Mucosa of descending colon (tissue), 3 donors: Measurements from ENCODE around the gene APOA4. TPM values are rescaled to one million over a fixed set of nuclear protein-coding genes. Genes with fewer than 3 reads are reported as not detected.

ENCODE experiments used
- ATAC-seq: fragments of 200-7000 bp; cut with Tn5 transposase; one replicate; pipeline ENCODE4 v1.9.1; 2020; ENCODE audit warnings: mild to moderate bottlenecking, moderate library complexity
- DNase-seq, 3 donors: peaks; one replicate each; pipeline ENCODE4 v3.0.0-alpha.2; 2020
- H3K36me3 ChIP-seq: fragments of 200-600 bp; one replicate; pipeline ENCODE4 v1.8.0; 2021; ENCODE audit warnings: low read depth, mild to moderate bottlenecking
- H3K4me1 ChIP-seq: fragments of 200-600 bp; one replicate; pipeline ENCODE4 v1.8.0; 2021; ENCODE audit warnings: low read depth, mild to moderate bottlenecking
- H3K4me3 ChIP-seq: fragments of 200-600 bp; one replicate; pipeline ENCODE4 v1.8.0; 2021; ENCODE audit warnings: mild to moderate bottlenecking
- H3K9me3 ChIP-seq: fragments of 200-600 bp; one replicate; pipeline ENCODE4 v1.8.0; 2021; ENCODE audit warnings: mild to moderate bottlenecking
- intact Hi-C, 2 donors: fragments of 100-400 bp; cut with DNase I in 1 of 2; cut with micrococcal nuclease in 1 of 2; formaldehyde crosslinking; loops; one replicate each; pipeline versions ENCODE4 v1.11.0 to v1.11.1; 2022; cut with DNase I, micrococcal nuclease
- total RNA-seq, 3 donors: library from RNA; stranded (reverse); fragmentation: NEBNext Ultra II Directional in 2 of 3; extraction: Animal tissue kit (Norgen Biotek cat#: 25700) in 2 of 3; gene quantifications; one replicate each; pipeline versions ENCODE4 v1.2.1 to v1.2.4, GENCODE V29; 2021 to 2023
- TF ChIP-seq, protein P1 (sequence below): fragments of 200-600 bp; IDR thresholded peaks from one replicate; pipeline ENCODE4 v1.8.0; 2022; ENCODE audit warnings: antibody characterized with exemption, mild to moderate bottlenecking
- donor health status: DM: no; HTN: no; CAD: no; lungs with moderate emphysema.
- donor health status: DM: no; HTN: no; CAD: no.
- donor health status: DM: no; HTN: yes; CAD: no.

The APOA4 gene
- total RNA-seq, 3 donors from 2014 or later = not detected

DNA sequence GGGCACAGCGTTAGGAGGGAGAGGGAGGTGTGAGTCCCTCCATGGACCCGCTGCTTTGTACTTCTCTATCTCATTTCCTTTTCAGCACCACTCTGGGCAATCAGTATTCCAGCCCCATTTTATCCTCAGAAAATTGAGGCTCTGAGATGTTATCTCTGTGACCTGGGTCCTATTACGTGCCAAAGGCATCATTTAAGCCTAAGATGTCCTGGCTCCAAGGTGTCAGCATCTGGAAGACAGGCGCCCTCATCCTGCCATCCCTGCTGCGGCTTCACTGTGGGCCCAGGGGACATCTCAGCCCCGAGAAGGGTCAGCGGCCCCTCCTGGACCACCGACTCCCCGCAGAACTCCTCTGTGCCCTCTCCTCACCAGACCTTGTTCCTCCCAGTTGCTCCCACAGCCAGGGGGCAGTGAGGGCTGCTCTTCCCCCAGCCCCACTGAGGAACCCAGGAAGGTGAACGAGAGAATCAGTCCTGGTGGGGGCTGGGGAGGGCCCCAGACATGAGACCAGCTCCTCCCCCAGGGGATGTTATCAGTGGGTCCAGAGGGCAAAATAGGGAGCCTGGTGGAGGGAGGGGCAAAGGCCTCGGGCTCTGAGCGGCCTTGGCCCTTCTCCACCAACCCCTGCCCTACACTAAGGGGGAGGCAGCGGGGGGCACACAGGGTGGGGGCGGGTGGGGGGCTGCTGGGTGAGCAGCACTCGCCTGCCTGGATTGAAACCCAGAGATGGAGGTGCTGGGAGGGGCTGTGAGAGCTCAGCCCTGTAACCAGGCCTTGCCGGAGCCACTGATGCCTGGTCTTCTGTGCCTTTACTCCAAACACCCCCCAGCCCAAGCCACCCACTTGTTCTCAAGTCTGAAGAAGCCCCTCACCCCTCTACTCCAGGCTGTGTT, 5.8 kb upstream of the APOA4 start:
- Histone ChIP-seq H3K36me3 (no peaks in the 10 kb centered on the region), H3K4me3 (no peak overlapping the region), H3K4me1 (no peaks in the 10 kb centered on the region), H3K9me3 (no peaks in the 10 kb centered on the region)
- TF ChIP-seq, protein P1, sequence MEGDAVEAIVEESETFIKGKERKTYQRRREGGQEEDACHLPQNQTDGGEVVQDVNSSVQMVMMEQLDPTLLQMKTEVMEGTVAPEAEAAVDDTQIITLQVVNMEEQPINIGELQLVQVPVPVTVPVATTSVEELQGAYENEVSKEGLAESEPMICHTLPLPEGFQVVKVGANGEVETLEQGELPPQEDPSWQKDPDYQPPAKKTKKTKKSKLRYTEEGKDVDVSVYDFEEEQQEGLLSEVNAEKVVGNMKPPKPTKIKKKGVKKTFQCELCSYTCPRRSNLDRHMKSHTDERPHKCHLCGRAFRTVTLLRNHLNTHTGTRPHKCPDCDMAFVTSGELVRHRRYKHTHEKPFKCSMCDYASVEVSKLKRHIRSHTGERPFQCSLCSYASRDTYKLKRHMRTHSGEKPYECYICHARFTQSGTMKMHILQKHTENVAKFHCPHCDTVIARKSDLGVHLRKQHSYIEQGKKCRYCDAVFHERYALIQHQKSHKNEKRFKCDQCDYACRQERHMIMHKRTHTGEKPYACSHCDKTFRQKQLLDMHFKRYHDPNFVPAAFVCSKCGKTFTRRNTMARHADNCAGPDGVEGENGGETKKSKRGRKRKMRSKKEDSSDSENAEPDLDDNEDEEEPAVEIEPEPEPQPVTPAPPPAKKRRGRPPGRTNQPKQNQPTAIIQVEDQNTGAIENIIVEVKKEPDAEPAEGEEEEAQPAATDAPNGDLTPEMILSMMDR = no peak
- ATAC-seq (no peak), DNase-seq (no peak)
- intact Hi-C loops = no loop called here

DNA sequence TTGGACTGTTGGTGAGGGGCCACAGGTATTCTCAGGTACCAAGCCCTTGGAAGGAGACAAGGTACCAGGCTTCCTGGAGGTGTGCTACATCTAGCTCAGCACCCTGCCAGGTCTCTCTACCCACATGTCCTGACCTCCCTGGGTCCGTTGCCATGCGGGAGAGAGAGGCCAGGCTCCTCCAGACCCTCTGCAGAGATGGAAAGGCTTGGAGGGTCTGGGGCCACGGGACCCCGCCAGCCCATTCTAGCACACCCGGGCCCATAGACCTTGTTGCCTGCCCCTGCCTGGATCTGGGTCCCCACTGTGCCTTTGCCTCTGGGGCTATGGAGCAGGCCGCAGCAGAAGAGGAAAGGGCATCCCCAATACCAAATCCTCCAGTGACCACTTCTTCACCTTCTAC, 4.4 kb upstream of the APOA4 start:
- Histone ChIP-seq H3K9me3 (no peaks in the 10 kb centered on the region), H3K4me1 (no peaks in the 10 kb centered on the region), H3K36me3 (no peaks in the 10 kb centered on the region), H3K4me3 (no peak overlapping the region)
- TF ChIP-seq, protein P1 = no peak
- DNase-seq = no peak
- ATAC-seq = no peak
- intact Hi-C loops = no loop called here

DNA sequence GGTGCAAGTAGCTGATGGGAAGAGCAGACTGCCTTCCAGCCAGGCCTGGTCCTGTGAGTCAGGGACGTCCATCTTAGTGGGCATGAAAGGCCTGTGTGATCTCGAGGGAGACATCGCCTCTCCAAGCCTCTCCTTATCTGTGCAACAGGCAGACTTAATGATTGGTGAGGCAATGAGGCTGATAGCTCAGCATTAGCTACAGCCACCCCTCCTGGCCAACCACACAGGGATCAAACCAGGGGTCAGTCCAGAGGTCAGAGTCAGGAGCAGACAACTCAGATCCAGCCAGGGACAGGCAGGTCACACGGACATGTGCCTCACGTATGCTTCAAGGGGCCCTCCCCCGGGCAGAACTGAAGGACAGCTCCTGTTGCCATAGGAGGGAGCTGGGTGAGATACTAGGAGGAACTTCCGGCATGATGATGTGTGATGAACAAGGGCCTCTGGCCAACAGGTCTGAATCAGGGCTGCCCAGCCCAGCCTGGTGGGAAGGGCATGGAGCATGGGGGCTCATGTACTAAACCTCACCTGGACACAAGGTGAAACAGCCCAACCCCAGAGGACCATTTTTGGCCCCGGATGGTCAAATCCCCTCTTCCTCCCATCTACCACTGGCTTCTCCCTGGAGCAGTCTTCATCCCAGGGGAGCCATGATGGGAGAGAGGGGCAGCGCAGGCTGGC, 3.8 kb upstream of the APOA4 start:
- no peak for ATAC-seq
- Histone ChIP-seq H3K4me3 (no peak overlapping the region), H3K4me1 (no peaks in the 10 kb centered on the region), H3K36me3 (no peaks in the 10 kb centered on the region), H3K9me3 (no peaks in the 10 kb centered on the region)
- intact Hi-C loops = no loop called here
- TF ChIP-seq, protein P1 = no peak
- no peak for DNase-seq

DNA sequence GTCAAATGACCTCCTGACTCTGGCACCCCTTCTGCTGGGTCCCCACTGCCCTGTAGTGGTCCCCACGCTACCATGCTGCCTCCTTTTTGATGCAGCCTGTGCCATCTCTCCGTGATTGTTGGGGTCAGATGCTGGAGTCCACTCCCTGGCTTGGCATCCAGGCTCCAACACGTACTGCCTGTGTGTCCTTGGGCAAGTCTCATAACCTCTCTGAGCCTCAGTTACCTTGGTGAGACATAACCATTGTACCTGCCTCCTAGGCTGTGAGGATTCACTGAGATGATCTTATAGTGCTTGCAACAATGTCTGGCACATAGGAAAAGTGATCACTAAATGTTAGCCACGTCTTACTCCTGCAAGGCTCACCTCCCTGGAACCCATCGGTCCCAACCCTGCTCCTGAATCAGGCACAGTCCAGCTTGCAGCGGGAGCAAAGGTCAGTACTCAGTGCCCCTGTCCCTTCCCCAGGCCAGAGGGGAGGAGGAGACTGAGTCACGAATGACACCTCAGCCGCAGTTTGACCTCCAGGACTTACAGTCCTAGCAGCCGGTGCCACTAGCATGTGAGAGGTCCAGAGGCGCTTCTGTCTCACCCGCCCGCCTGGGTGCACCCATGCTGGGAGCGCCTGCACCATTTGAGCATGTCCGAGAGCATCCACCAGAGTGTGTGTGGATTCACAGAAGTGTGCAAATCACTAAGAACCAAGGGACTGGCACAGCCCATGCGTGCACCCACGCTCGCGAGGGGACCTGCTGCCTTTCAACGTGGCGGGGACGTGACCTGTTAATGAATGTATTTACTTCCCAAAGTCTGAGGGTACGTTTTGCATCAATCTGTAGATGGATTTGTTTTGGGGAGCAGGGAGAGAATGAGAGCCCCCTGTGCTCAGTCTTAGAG, 3.0 kb upstream of the APOA4 start:
- Histone ChIP-seq H3K4me1 (no peaks in the 10 kb centered on the region), H3K36me3 (no peaks in the 10 kb centered on the region), H3K4me3 (no peak overlapping the region), H3K9me3 (no peaks in the 10 kb centered on the region)
- intact Hi-C loops = no loop called here
- DNase-seq = no peak
- no peak for ATAC-seq
- TF ChIP-seq, protein P1 = no peak

DNA sequence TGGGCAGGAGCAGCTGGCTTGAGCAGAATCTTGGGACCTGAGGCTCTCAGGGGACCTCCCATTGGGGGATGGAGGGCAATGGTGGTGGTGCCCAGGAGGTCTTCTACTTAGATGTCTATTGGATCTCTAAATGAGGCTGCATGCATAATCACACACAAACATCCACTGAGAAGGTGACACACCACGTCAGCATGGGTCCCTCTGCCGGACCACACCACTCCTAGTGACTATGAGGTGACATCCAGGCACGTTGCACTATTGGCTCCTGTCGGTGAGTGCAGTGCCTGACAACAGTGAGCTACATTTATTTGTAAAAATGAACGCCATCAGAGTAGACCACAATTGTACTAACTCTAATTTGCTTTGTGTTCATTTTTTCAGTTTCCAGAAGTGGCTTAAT, 2.3 kb upstream of the APOA4 start:
- ATAC-seq (no peak), DNase-seq (no peak)
- intact Hi-C loops = no loop called here
- TF ChIP-seq, protein P1 = no peak
- no peaks in the 10 kb centered on the region for H3K36me3 ChIP-seq
- no peak overlapping the region for H3K4me3 ChIP-seq
- no peaks in the 10 kb centered on the region for H3K9me3 ChIP-seq
- no peaks in the 10 kb centered on the region for H3K4me1 ChIP-seq
